T-cell (primary cell): Measurements from ENCODE around the gene GRIP1. TPM values are rescaled to one million over a fixed set of nuclear protein-coding genes. Genes with fewer than 3 reads are reported as not detected.

Experiments used
- ATAC-seq, 4 experiments: fragments of 200-7000 bp in 3 of 4; fragments of 150-1000 bp in 1 of 4; cut with Tn5 transposase; replicated peaks in 1 of 4; 1 replicate in 3 of 4; 2 replicates in 1 of 4; pipeline ENCODE4 v1.10.0; 2021; ENCODE audit warnings: moderate library complexity in 3 of 4, mild to moderate bottlenecking in 2 of 4, moderate number of reproducible peaks in 1 of 4
- CTCF ChIA-PET, 2 donors: fragments of 300-600 bp; sonication (Branson Sonifier 250); formaldehyde crosslinking; loops; one replicate each; lab custom pipeline; 2022; ENCODE audit warnings: antibody characterized with exemption in 2 of 2; lab: Charles Lee
- POLR2A ChIA-PET, 2 donors: fragments of 300-600 bp; sonication (Branson Sonifier 250); formaldehyde crosslinking; loops; one replicate each; lab custom pipeline; 2022; ENCODE audit warnings: antibody characterized with exemption in 2 of 2; lab: Charles Lee
- DNase-seq, 35 experiments: peaks; one replicate each; pipeline versions ENCODE4 v3.0.0 to v3.0.0-alpha.2; 2013 to 2023
- H3K27ac ChIP-seq: one replicate; pipeline ENCODE4 v1.5.1; 2013; ENCODE audit warnings: low read length
- H3K27me3 ChIP-seq, 2 experiments: replicated peaks in 1 of 2; 1 replicate in 1 of 2; 2 replicates in 1 of 2; pipeline versions ENCODE4 v1.6.1 to v1.7.0; 2013; ENCODE audit warnings: low read length in 1 of 2, mixed read lengths in 1 of 2; ENCODE audit not compliant: control insufficient read depth in 2 of 2, insufficient read depth in 2 of 2; ENCODE audit errors: extremely low read depth in 1 of 2
- H3K36me3 ChIP-seq, 2 donors: 1 replicate in 1 of 2; 2 replicates in 1 of 2; pipeline versions ENCODE4 v1.6.1 to v1.7.0; 2013; ENCODE audit warnings: low read length in 1 of 2; ENCODE audit not compliant: control insufficient read depth in 2 of 2, insufficient read depth in 1 of 2; ENCODE audit errors: extremely low read depth in 1 of 2
- H3K4me1 ChIP-seq, 2 experiments: 1 replicate in 1 of 2; 2 replicates in 1 of 2; pipeline versions ENCODE4 v1.6.1 to v1.7.0; 2013; ENCODE audit warnings: low read length in 2 of 2, mixed read lengths in 1 of 2; ENCODE audit not compliant: insufficient read depth in 2 of 2, control insufficient read depth in 1 of 2; ENCODE audit errors: extremely low read depth in 1 of 2
- H3K4me3 ChIP-seq, 2 donors: 1 replicate in 1 of 2; 2 replicates in 1 of 2; pipeline versions ENCODE4 v1.5.1 to v1.7.0; 2013; ENCODE audit warnings: mild to moderate bottlenecking in 2 of 2, low read length in 1 of 2, moderate library complexity in 1 of 2; ENCODE audit not compliant: control insufficient read depth in 1 of 2; ENCODE audit errors: extremely low read depth in 1 of 2
- H3K9me3 ChIP-seq: 2 replicates; pipeline ENCODE4 v1.7.0; 2013
- H3K27ac Mint-ChIP-seq, 2 donors: one replicate each; pipeline ENCODE4 v1.8.0; 2020 to 2021; ENCODE audit warnings: mild to moderate bottlenecking in 2 of 2, mixed read lengths in 2 of 2
- H3K27me3 Mint-ChIP-seq, 2 donors: one replicate each; pipeline ENCODE4 v1.8.0; 2021 to 2022; ENCODE audit warnings: mixed read lengths in 2 of 2
- H3K36me3 Mint-ChIP-seq: one replicate; pipeline ENCODE4 v1.8.0; 2021; ENCODE audit warnings: mixed read lengths
- H3K4me1 Mint-ChIP-seq, 3 donors: one replicate each; pipeline ENCODE4 v1.8.0; 2020 to 2022; ENCODE audit warnings: mixed read lengths in 3 of 3, mild to moderate bottlenecking in 1 of 3
- H3K4me3 Mint-ChIP-seq, 3 donors: one replicate each; pipeline ENCODE4 v1.8.0; 2020 to 2022; ENCODE audit warnings: mild to moderate bottlenecking in 3 of 3, mixed read lengths in 3 of 3, moderate library complexity in 3 of 3
- H3K9me3 Mint-ChIP-seq, 3 donors: one replicate each; pipeline ENCODE4 v1.8.0; 2020 to 2022; ENCODE audit warnings: mixed read lengths in 3 of 3
- WGBS: methylation state at CpG from one replicate; pipeline ENCODE4 v1.1.5; 2013; ENCODE audit warnings: missing lambda C conversion rate; ENCODE audit not compliant: insufficient coverage; 5-methylcytosine and 5-hydroxymethylcytosine counted together
- total RNA-seq, 35 experiments: library from RNA in 6 of 35; stranded (reverse) in 6 of 35; fragments of 120-200 nt in 1 of 35; gene quantifications; one replicate each; pipeline versions ENCODE4 v1.2.1 to v1.2.4 and lab custom pipeline; 2013 to 2026

The GRIP1 gene
- total RNA-seq, 5 donors from 2014 or later (not counting 1 experiment from before 2014, with no cell fraction given): 3.0 to 7.3 (median 3.6) TPM

DNA sequence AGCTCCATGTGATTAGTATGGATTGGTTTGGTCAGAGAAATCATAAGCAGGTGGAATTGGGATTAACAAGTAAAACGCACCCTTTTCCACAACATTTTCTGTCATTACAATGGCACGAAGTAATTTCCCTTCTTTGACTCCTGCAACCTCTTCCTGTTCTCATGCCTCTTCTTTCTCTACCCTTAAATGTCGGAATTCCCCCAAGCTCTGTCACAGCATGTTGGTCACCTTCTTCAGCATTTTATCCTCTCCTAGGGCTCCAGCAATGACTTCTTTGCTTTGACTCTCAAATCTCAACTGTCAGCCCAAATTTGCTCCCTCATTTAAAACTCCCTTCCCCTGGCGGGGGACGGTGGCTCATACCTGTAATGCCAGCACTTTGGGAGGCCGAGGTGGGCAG is 5.3 kb upstream of the GRIP1 start:
- DNase-seq: no peak
- Histone ChIP-seq H3K27ac (no peak overlapping the region), H3K36me3 (no peaks in the 10 kb centered on the region), H3K9me3 (no peaks in the 10 kb centered on the region), H3K4me1 (no peaks in the 10 kb centered on the region), H3K4me3 (no peak overlapping the region), H3K27me3 (no peaks in the 10 kb centered on the region)
- POLR2A ChIA-PET: no interaction called here
- Mint-ChIP-seq H3K9me3 (no peaks in the 10 kb centered on the region), H3K27me3 (peaks cover 7 to 9% of the 10 kb centered on the region in 2 donors), H3K27ac (no peak overlapping the region), H3K4me1 (no peaks in the 10 kb centered on the region), H3K4me3 (no peak overlapping the region), H3K36me3 (no peaks in the 10 kb centered on the region)
- CTCF ChIA-PET: interaction anchor here (0.7 to 1.7 kb wide), 5 partner anchors 9 to 174 kb away, joined by 3 to 5 read pairs (median 3); no protein-coding TSS in a partner anchor
- ATAC-seq: no peak
- 90% methylated on average over 6 of the region's 6 CpGs for WGBS

DNA sequence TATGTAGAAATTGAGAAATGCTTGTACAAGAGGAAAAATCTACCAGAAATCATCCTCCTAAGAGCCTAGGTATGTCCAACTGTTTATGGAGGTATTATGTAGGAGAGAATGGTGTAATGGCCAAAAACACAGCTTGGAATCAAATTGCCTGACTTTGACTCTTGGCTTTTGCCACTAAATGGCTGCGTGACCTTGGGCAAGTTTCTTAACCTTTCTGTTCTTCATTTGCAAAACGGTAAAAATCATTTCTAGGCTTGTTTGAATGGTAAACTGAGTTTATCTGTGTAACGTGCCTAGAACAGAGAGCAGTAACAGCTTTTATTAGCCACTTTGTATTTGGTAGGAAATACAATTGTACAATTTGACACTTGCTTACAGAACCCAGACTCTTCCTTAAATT is 4.9 kb upstream of the GRIP1 start:
- Mint-ChIP-seq H3K27me3 (peaks cover 7 to 12% of the 10 kb centered on the region in 2 donors), H3K36me3 (no peaks in the 10 kb centered on the region), H3K9me3 (no peaks in the 10 kb centered on the region), H3K4me3 (no peak overlapping the region), H3K4me1 (no peaks in the 10 kb centered on the region), H3K27ac (no peak overlapping the region)
- Histone ChIP-seq H3K4me3 (no peak overlapping the region), H3K9me3 (no peaks in the 10 kb centered on the region), H3K27me3 (peaks cover 0 to 1% of the 10 kb centered on the region in 2 experiments), H3K4me1 (no peaks in the 10 kb centered on the region), H3K27ac (no peak overlapping the region), H3K36me3 (no peaks in the 10 kb centered on the region)
- WGBS: 86% methylated on average over 1 of the region's 3 CpGs
- POLR2A ChIA-PET: no interaction called here
- DNase-seq (no peak), ATAC-seq (no peak)
- CTCF ChIA-PET: interaction anchor here (0.5 to 1.7 kb wide), 5 partner anchors 9 to 597 kb away, joined by 3 to 5 read pairs (median 4); no protein-coding TSS in a partner anchor

GRCh38 chr12:66683073-66683472 is 4.2 kb upstream of the GRIP1 start:
- peaks cover 7 to 12% of the 10 kb centered on the region in 2 donors for H3K27me3 Mint-ChIP-seq
- H3K27ac ChIP-seq: no peak overlapping the region
- no peaks in the 10 kb centered on the region for H3K4me1 Mint-ChIP-seq
- ATAC-seq: no peak
- DNase-seq: no peak
- no peaks in the 10 kb centered on the region for H3K9me3 ChIP-seq
- H3K4me3 Mint-ChIP-seq: no peak overlapping the region
- no peak overlapping the region for H3K27ac Mint-ChIP-seq
- no peaks in the 10 kb centered on the region for H3K4me1 ChIP-seq
- H3K4me3 ChIP-seq: no peak overlapping the region
- no peaks in the 10 kb centered on the region for H3K36me3 ChIP-seq
- WGBS: 76% methylated on average over 3 of the region's 6 CpGs
- H3K27me3 ChIP-seq: peaks cover 0 to 3% of the 10 kb centered on the region in 2 experiments
- no peaks in the 10 kb centered on the region for H3K36me3 Mint-ChIP-seq
- ChIA-PET POLR2A (interaction anchor here in 1 of 2 donors (0.8 kb wide), 1 partner anchor 9 kb away, joined by 4 read pairs; no protein-coding TSS in a partner anchor), CTCF (interaction anchor here (0.5 to 1.1 kb wide), 4 partner anchors 10 to 596 kb away, joined by 3 to 4 read pairs (median 4); no protein-coding TSS in a partner anchor)
- no peaks in the 10 kb centered on the region for H3K9me3 Mint-ChIP-seq

- no peaks in the 10 kb centered on the region for H3K36me3 Mint-ChIP-seq
- no peaks in the 10 kb centered on the region for H3K4me1 Mint-ChIP-seq
- ChIA-PET CTCF (no interaction called here), POLR2A (no interaction called here)
- Histone ChIP-seq H3K4me3 (no peak overlapping the region), H3K4me1 (no peaks in the 10 kb centered on the region), H3K27ac (no peak overlapping the region), H3K36me3 (no peaks in the 10 kb centered on the region), H3K9me3 (no peaks in the 10 kb centered on the region), H3K27me3 (peaks cover 0 to 3% of the 10 kb centered on the region in 2 experiments)
- H3K9me3 Mint-ChIP-seq: no peaks in the 10 kb centered on the region
- peaks cover 9 to 15% of the 10 kb centered on the region in 2 donors for H3K27me3 Mint-ChIP-seq
- WGBS: no CpG with 5 or more reads among the region's 7 CpGs
- H3K27ac Mint-ChIP-seq: no peak overlapping the region
- no peak for DNase-seq
- no peak for ATAC-seq
- no peak overlapping the region for H3K4me3 Mint-ChIP-seq
Measured at GRCh38 chr12:66679461-66680084, 697 bp upstream of the GRIP1 start.

DNA sequence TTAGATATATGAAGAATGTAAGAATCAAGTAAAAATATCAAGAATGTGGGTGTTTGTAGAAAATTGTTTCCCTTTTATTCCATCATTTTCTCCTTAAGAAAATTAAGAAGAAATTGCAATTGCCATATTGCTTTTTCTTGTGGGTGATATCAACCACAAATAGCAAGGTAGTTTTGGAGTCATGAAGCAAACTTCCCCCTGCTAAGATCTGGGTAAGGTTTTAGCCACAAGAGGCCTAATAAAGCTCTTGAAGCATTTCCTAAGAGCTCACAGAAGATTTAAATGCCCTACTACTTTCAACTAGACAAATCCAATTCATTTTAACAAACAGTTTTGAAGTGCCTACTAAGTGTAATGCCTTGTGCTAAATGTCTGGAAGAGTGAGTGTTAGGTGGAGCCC is 2.6 kb downstream of the GRIP1 start:
- H3K36me3 Mint-ChIP-seq: no peaks in the 10 kb centered on the region
- Histone ChIP-seq H3K4me3 (no peak overlapping the region), H3K27me3 (peaks cover 0 to 3% of the 10 kb centered on the region in 2 experiments), H3K27ac (no peak overlapping the region), H3K36me3 (no peaks in the 10 kb centered on the region), H3K4me1 (no peaks in the 10 kb centered on the region), H3K9me3 (no peaks in the 10 kb centered on the region)
- ChIA-PET POLR2A (no interaction called here), CTCF (no interaction called here)
- H3K27ac Mint-ChIP-seq: no peak overlapping the region
- ATAC-seq: no peak
- H3K27me3 Mint-ChIP-seq: peaks cover 12 to 18% of the 10 kb centered on the region in 2 donors
- no peaks in the 10 kb centered on the region for H3K4me1 Mint-ChIP-seq
- H3K4me3 Mint-ChIP-seq: no peak overlapping the region
- no peaks in the 10 kb centered on the region for H3K9me3 Mint-ChIP-seq
- no peak for DNase-seq

GRCh38 chr12:66674495-66675122 is 4.3 kb downstream of the GRIP1 start:
- H3K9me3 Mint-ChIP-seq: no peaks in the 10 kb centered on the region
- CTCF ChIA-PET: no interaction called here
- H3K4me3 ChIP-seq: no peak overlapping the region
- WGBS: 29% methylated on average over 2 of the region's 4 CpGs
- H3K9me3 ChIP-seq: no peaks in the 10 kb centered on the region
- no peaks in the 10 kb centered on the region for H3K4me1 ChIP-seq
- H3K4me1 Mint-ChIP-seq: no peaks in the 10 kb centered on the region
- DNase-seq: no peak
- H3K27me3 ChIP-seq: peaks cover 0 to 3% of the 10 kb centered on the region in 2 experiments
- no peaks in the 10 kb centered on the region for H3K36me3 Mint-ChIP-seq
- no peak overlapping the region for H3K27ac Mint-ChIP-seq
- POLR2A ChIA-PET: no interaction called here
- no peak for ATAC-seq
- H3K27ac ChIP-seq: no peak overlapping the region
- H3K27me3 Mint-ChIP-seq: peaks cover 12 to 24% of the 10 kb centered on the region in 2 donors
- H3K4me3 Mint-ChIP-seq: no peak overlapping the region
- H3K36me3 ChIP-seq: no peaks in the 10 kb centered on the region
